ENCODE data around the gene FAM53B.

Gene FAM53B

DNA sequence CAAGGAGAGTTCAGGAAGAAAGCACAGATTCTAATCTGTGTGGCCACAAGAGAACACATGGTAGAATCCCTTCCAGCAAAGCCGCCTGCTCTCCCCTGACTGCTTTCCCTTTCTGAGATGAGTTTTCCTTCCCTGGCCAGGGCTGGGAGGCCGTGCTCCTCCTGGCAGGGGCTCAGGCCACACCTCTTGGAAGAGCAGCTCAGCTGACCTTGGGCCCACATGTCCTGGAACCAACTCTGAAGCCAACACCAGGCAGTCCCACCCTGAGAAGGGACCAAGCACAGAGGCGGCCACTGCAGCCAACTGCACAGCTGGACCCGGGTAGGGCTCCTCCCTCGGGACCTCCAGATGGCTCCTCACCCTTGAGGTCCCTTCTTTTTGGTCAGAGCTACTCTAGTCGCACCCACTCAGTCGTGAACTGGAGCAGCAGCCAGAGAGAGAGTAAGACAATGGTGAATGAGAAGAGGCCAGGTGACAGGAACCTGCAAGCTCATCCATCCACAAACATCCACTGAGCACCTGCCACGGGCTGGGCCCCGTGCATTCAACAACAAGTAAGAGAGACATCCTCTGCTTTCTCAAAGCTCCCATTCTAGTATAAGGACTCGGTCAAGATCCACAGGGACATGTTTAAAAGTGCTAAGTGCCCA is 40.3 kb downstream of the FAM53B start:
- Histone ChIP-seq H3K4me1 (ENCODE audit: control insufficient read depth in 1 of 2, insufficient read depth in 2 of 2, low read length in 2 of 2) (peaks cover 80 to 97% of the 10 kb centered on the region in 2 donors), H3K9me3 (ENCODE audit: control insufficient read depth in 1 of 2, low read length in 2 of 2) (no peaks in the 10 kb centered on the region), H3K36me3 (ENCODE audit: control insufficient read depth in 1 of 2, insufficient read depth in 2 of 2, low read length in 2 of 2) (peaks cover 19 to 70% of the 10 kb centered on the region in 2 donors), H3K4me3 (ENCODE audit: low read depth in 1 of 2, low read length in 2 of 2) (no peak overlapping the region), H3K27ac (ENCODE audit: low read depth, low read length) (peak overlapping the region; percentile 65), H3K27me3 (ENCODE audit: control insufficient read depth in 1 of 2, insufficient read depth in 2 of 2, low read length in 2 of 2) (no peaks in the 10 kb centered on the region), H3K9ac (ENCODE audit: low read depth in 1 of 2, low read length in 2 of 2) (no peak overlapping the region)

DNA sequence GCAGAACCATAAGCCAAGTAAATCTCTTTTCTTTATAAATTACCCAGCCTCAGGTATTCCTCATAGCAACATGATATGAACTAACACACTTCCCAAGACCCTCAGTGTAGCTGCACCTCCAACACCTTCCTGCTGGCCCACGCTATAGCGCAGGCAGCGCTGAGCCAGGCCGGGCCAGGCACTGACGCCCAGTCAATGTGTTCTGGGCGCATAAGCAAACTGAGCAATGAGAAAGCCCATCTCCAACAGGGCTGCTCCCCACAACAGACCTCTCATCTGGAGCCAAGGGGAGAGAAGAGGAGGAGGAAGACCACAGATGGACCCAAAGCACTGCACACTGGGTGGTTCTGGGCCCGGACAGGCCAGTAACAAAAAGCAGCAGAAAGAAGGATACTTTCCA is 40.8 kb downstream of the FAM53B start:
- no peaks in the 10 kb centered on the region for H3K27me3 ChIP-seq (ENCODE audit: control insufficient read depth in 1 of 2, insufficient read depth in 2 of 2, low read length in 2 of 2)
- H3K9ac ChIP-seq (ENCODE audit: low read depth in 1 of 2, low read length in 2 of 2), result no peak overlapping the region
- peak overlapping the region; percentile 65 for H3K27ac ChIP-seq (ENCODE audit: low read depth, low read length)
- H3K36me3 ChIP-seq (ENCODE audit: control insufficient read depth in 1 of 2, insufficient read depth in 2 of 2, low read length in 2 of 2), result peaks cover 19 to 70% of the 10 kb centered on the region in 2 donors
- peaks cover 80 to 96% of the 10 kb centered on the region in 2 donors for H3K4me1 ChIP-seq (ENCODE audit: control insufficient read depth in 1 of 2, insufficient read depth in 2 of 2, low read length in 2 of 2)
- H3K4me3 ChIP-seq (ENCODE audit: low read depth in 1 of 2, low read length in 2 of 2), result no peak overlapping the region
- H3K9me3 ChIP-seq (ENCODE audit: control insufficient read depth in 1 of 2, low read length in 2 of 2), result no peaks in the 10 kb centered on the region

DNA sequence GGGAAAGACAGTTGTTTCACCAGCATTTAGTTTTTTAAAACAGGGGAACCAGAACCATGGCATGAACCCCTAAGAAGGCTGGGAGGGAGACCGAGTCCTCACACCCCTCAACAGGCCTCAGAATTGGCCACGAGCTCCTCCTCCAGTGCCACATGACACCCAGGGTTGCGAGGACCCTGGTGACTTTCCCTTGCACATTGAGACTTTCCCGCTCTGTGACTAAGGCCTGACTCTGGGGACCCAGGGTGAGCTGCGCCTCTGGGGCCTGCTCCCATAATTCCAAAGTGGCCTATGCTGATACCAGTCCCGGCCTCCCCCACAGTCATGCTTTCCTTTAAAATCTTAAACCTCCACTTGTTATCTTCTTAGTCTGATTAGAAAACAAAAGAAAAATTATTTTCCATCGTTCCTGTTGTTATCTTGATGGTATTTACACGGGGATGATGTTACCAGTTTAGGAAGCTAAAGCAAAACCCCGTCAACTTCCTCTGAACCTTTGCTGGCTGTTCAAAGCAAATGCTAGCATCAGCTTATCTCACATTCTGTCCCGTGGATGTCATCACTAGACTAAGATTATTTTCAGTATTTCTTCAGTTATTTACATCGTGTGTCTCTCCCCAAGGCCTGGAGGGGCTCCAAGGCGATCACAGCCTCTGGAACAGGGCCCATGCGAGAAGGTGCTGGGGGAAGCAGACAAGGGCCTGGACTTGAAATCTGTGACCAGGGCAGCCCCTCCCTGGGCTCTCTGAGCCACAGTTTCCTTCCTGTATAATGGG is 42.1 kb downstream of the FAM53B start:
- peak overlapping the region; percentile 74 for H3K27ac ChIP-seq (ENCODE audit: low read depth, low read length)
- H3K9ac ChIP-seq (ENCODE audit: low read depth in 1 of 2, low read length in 2 of 2), result peak overlapping the region; percentile 17 to 32
- no peak overlapping the region for H3K4me3 ChIP-seq (ENCODE audit: low read depth in 1 of 2, low read length in 2 of 2)
- H3K4me1 ChIP-seq (ENCODE audit: control insufficient read depth in 1 of 2, insufficient read depth in 2 of 2, low read length in 2 of 2), result peaks cover 79 to 95% of the 10 kb centered on the region in 2 donors
- no peaks in the 10 kb centered on the region for H3K9me3 ChIP-seq (ENCODE audit: control insufficient read depth in 1 of 2, low read length in 2 of 2)
- peaks cover 19 to 76% of the 10 kb centered on the region in 2 donors for H3K36me3 ChIP-seq (ENCODE audit: control insufficient read depth in 1 of 2, insufficient read depth in 2 of 2, low read length in 2 of 2)
- H3K27me3 ChIP-seq (ENCODE audit: control insufficient read depth in 1 of 2, insufficient read depth in 2 of 2, low read length in 2 of 2), result no peaks in the 10 kb centered on the region

DNA sequence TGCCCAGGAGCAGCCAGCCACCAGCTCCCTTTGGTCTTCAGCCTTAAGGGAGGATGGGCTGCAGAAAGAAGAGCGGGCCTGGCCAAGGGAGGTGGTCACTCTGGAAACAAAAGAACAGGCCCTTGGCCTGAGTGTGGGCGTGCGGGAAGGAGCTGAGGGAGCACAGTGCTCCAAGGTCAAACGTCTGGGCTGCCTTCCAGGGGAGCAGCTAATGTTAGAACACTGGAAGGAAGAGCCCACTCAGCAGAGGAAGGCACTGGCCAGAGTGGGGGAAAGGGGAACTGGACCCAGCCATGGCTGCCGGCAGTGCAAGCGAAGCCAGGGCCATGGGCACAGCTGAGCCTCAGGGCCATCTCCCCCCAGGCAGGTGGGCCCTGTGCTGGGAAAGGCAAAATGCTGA is 42.7 kb downstream of the FAM53B start:
- Histone ChIP-seq H3K27me3 (ENCODE audit: control insufficient read depth in 1 of 2, insufficient read depth in 2 of 2, low read length in 2 of 2) (no peaks in the 10 kb centered on the region), H3K4me1 (ENCODE audit: control insufficient read depth in 1 of 2, insufficient read depth in 2 of 2, low read length in 2 of 2) (peaks cover 78 to 94% of the 10 kb centered on the region in 2 donors), H3K4me3 (ENCODE audit: low read depth in 1 of 2, low read length in 2 of 2) (no peak overlapping the region), H3K9me3 (ENCODE audit: control insufficient read depth in 1 of 2, low read length in 2 of 2) (no peaks in the 10 kb centered on the region), H3K27ac (ENCODE audit: low read depth, low read length) (peak overlapping the region; percentile 74), H3K9ac (ENCODE audit: low read depth in 1 of 2, low read length in 2 of 2) (peak overlapping the region in 1 of 2 donors; percentile 17), H3K36me3 (ENCODE audit: control insufficient read depth in 1 of 2, insufficient read depth in 2 of 2, low read length in 2 of 2) (peaks cover 19 to 76% of the 10 kb centered on the region in 2 donors)

DNA sequence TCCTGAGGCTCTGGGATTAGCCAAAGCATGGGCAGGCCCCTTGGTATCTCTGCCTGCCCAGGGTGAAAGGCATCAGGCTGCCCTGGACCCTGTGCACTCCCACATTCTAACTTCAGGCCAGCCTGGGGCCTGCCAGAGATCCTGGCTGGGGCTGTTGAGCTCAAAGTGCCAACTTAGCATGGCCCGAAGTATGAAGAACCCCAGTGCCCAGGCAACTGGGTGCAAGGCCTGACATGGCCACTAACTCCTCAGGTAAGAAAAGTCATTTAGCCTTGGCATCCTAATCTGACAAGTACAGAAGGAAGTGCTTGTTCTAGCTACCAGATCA is 43.2 kb downstream of the FAM53B start:
- Histone ChIP-seq H3K9ac (ENCODE audit: low read depth in 1 of 2, low read length in 2 of 2) (no peak overlapping the region), H3K9me3 (ENCODE audit: control insufficient read depth in 1 of 2, low read length in 2 of 2) (no peaks in the 10 kb centered on the region), H3K4me3 (ENCODE audit: low read depth in 1 of 2, low read length in 2 of 2) (no peak overlapping the region), H3K27ac (ENCODE audit: low read depth, low read length) (peak overlapping the region; percentile 74), H3K36me3 (ENCODE audit: control insufficient read depth in 1 of 2, insufficient read depth in 2 of 2, low read length in 2 of 2) (peaks cover 22 to 74% of the 10 kb centered on the region in 2 donors), H3K4me1 (ENCODE audit: control insufficient read depth in 1 of 2, insufficient read depth in 2 of 2, low read length in 2 of 2) (peaks cover 78 to 89% of the 10 kb centered on the region in 2 donors), H3K27me3 (ENCODE audit: control insufficient read depth in 1 of 2, insufficient read depth in 2 of 2, low read length in 2 of 2) (no peaks in the 10 kb centered on the region)

DNA sequence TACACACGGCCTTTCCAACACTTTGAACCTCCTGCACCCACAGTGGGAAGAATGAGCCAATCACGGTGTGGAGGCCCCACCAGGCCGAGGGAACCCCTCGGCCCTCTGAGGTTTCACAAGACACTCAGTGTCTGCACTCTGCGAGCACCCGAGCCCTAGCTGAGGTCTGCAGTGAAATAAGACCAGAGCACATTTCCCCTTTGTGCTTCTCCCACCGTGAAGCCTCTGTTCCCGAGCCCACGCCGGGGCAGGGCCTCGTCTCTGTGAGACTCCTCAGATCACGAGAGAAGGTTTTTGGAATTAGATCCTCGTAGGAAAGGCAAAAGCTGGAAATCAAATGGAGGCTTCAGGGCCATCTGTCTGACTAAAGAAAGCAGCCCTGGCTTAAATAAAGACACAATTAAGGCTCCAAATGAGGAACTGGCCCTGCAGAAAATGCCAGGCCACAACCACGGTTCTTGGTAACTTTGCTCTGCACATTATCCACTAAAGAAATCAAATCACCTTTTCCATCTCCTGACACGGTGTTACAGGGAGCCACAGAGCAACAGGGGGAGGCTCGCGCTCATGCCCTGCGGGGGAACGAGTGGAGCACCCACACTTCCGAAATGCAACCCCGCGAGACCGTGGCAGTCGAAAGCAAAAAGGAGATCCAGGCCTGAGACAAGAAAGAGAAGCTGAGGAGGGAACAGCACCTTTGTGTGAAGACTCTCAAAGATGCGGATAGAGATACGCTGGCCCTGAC is 43.7 kb downstream of the FAM53B start:
- Histone ChIP-seq H3K27ac (ENCODE audit: low read depth, low read length) (peak overlapping the region; percentile 74), H3K4me1 (ENCODE audit: control insufficient read depth in 1 of 2, insufficient read depth in 2 of 2, low read length in 2 of 2) (peaks cover 75 to 87% of the 10 kb centered on the region in 2 donors), H3K9me3 (ENCODE audit: control insufficient read depth in 1 of 2, low read length in 2 of 2) (no peaks in the 10 kb centered on the region), H3K36me3 (ENCODE audit: control insufficient read depth in 1 of 2, insufficient read depth in 2 of 2, low read length in 2 of 2) (peaks cover 22 to 72% of the 10 kb centered on the region in 2 donors), H3K9ac (ENCODE audit: low read depth in 1 of 2, low read length in 2 of 2) (no peak overlapping the region), H3K27me3 (ENCODE audit: control insufficient read depth in 1 of 2, insufficient read depth in 2 of 2, low read length in 2 of 2) (no peaks in the 10 kb centered on the region), H3K4me3 (ENCODE audit: low read depth in 1 of 2, low read length in 2 of 2) (no peak overlapping the region)

DNA sequence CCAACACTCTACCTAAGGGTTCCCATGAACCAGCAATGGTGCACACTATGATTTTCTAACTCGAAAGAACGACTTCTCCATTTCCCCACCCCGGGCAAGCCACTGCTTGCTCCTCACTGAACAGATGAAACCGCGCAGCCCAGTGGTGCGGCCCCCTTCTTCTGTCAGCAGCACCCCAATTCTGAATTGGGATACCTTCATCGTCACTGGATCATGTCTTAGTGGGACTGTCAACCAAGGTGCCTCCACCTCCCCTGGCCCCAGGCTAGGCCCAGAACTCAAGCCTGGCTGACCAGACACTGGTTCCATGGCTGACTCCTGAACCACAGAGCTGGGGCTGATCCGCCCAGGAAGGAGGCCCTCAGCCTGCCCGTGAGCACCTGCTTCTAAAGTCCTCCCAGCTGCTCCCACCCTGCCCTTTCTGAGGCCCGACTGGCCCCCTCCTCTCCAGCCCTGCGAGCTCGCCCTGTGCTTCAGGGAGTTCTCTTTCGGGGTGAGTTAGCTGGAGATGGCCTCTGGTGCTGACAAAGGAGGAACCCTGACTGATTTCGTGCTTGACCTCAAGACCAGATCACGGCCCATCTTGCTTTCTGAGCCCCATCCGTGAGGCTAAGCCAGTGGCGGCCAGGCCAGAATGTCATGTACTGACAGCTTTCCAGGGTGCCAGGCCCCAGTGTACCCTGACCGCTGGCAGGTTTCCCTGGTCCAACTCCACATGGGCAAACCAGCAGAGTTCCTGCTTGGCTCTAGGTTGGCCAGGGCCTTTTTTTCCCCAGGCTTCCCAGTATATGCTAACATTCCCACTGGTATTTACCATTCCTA is 44.5 kb downstream of the FAM53B start:
- Histone ChIP-seq H3K9ac (ENCODE audit: low read depth in 1 of 2, low read length in 2 of 2) (no peak overlapping the region), H3K4me1 (ENCODE audit: control insufficient read depth in 1 of 2, insufficient read depth in 2 of 2, low read length in 2 of 2) (peaks cover 67 to 79% of the 10 kb centered on the region in 2 donors), H3K4me3 (ENCODE audit: low read depth in 1 of 2, low read length in 2 of 2) (no peak overlapping the region), H3K36me3 (ENCODE audit: control insufficient read depth in 1 of 2, insufficient read depth in 2 of 2, low read length in 2 of 2) (peaks cover 18 to 72% of the 10 kb centered on the region in 2 donors), H3K27me3 (ENCODE audit: control insufficient read depth in 1 of 2, insufficient read depth in 2 of 2, low read length in 2 of 2) (no peaks in the 10 kb centered on the region), H3K27ac (ENCODE audit: low read depth, low read length) (peak overlapping the region; percentile 74), H3K9me3 (ENCODE audit: control insufficient read depth in 1 of 2, low read length in 2 of 2) (no peaks in the 10 kb centered on the region)

DNA sequence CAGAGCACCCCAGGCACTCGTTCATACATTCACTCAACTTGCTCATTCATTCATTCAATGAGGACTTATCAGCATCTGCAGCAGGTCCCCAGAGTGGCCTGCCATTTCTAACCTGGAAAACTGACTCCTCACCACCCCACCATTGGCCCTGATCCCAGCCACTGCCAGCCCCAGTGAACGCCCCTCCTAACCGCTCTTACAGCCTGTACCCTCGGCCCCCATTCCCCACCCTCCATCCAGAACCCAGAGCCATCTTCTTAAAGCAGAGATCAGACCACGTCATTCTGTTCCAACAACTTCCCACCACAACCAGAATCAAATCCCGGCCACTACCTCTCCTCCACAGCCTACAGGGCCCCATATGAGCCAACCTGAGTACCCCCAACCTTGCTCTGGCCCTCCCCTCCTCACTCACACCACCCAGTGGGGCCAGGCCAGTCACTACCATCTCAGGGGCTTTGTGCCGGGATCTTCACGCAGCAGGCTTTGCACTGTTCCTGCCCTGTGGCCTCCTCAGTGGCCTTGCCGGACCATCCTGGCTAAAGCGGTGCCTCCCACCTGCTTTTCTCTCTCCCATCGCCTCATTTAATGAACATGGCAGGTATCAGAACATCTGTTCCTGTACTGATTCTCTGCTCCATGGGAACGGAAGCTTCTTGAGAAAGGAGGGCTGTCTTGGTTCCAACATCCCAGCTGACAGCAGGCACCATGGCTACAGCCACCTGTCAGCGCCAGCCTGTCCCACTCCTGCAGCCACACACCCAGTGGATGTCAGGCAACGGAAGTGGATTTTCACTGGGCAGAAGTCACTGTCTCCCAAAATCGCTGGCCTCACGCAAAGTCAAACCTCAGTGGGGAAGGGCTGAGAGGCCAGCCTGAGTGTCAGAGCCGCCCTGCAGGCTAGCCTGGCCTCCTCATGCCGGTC is 45.4 kb downstream of the FAM53B start:
- Histone ChIP-seq H3K27ac (ENCODE audit: low read depth, low read length) (no peak overlapping the region), H3K4me3 (ENCODE audit: low read depth in 1 of 2, low read length in 2 of 2) (no peak overlapping the region), H3K4me1 (ENCODE audit: control insufficient read depth in 1 of 2, insufficient read depth in 2 of 2, low read length in 2 of 2) (peaks cover 60 to 71% of the 10 kb centered on the region in 2 donors), H3K9me3 (ENCODE audit: control insufficient read depth in 1 of 2, low read length in 2 of 2) (no peaks in the 10 kb centered on the region), H3K36me3 (ENCODE audit: control insufficient read depth in 1 of 2, insufficient read depth in 2 of 2, low read length in 2 of 2) (peaks cover 13 to 72% of the 10 kb centered on the region in 2 donors), H3K9ac (ENCODE audit: low read depth in 1 of 2, low read length in 2 of 2) (no peak overlapping the region), H3K27me3 (ENCODE audit: control insufficient read depth in 1 of 2, insufficient read depth in 2 of 2, low read length in 2 of 2) (no peaks in the 10 kb centered on the region)
